Measurements from ENCODE around the gene MRPS26. TPM values are rescaled to one million over a fixed set of nuclear protein-coding genes. Genes with fewer than 3 reads are reported as not detected.

Gene MRPS26
- 91.3 and 98.8 TPM in 2 replicates for total RNA-seq

GRCh38 chr20:3045816-3046676, at the start of gene MRPS26:
MRPS26 (plus strand) TSS chr20:3046052; CDS start chr20:3046069, 17 bp downstream.

GRCh38 chr20:3043322-3043721, 2.5 kb upstream of the MRPS26 start, which contains the start of gene GNRH2:
GNRH2 (plus strand) TSS chr20:3043622; CDS start chr20:3044415, 793 bp downstream.

GRCh38 chr20:3071610-3072529, 26.0 kb downstream of the MRPS26 start, which contains the start of gene OXT:
OXT (plus strand) TSS chr20:3071620; CDS start chr20:3071656, 36 bp downstream.

DNA sequence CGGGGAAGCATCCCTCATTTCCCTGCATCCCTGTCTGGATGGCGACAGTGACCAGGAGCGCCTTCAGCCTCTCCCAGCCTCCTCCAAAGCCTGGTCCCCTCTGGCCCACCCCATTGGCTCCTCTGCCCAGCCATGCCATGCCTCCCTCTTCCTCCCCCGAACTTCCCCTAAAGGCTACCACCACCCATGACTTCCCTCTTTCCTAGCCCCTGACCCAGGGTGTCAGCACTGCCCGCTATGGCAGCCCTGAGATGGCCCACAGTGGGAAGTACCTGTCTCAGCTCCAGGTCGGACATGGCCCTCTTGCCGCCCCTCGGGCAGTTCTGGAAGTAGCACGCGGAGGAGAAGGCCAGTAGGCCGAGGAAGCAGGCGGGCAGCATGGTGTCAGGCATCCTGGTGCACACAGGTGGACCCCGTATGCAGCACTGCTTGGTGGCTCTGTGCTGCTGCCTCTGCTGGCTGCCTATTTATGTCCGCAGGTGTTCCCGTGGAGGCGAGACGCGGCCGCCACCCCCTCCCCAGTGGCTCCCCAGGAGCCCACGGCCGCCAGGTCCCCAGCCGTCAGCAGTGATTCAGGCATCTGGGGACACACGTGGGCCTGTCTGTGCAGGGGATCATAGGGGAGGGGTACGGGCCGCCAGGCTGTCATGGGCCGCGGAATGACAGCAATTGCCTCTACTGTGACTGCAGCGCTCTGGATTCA, 38.6 kb downstream of the MRPS26 start, which contains the start of gene AVP:
Gene AVP (minus strand): TSS at position 442 of the 703 bp plus-strand sequence. CDS start 50 bp downstream, at position 392.

Other genes starting within 250 kb of the MRPS26 start
- gene CPXM1, start 245.4 kb upstream of the MRPS26 start, total RNA-seq: not detected in 2 replicates
- not detected in 2 replicates for gene C20orf141, start 231.1 kb upstream of the MRPS26 start, total RNA-seq
- gene TMEM239, start 229.7 kb upstream of the MRPS26 start, total RNA-seq: not detected in 2 replicates
- gene PCED1A, start 205.4 kb upstream of the MRPS26 start, total RNA-seq: 7.7 and 10.4 TPM in 2 replicates
- 17.8 and 26.0 TPM in 2 replicates for gene VPS16, start 205.3 kb upstream of the MRPS26 start, total RNA-seq
- gene PTPRA, start 172.6 kb upstream of the MRPS26 start, total RNA-seq: 22.7 and 32.4 TPM in 2 replicates
- gene GNRH2, start 2.4 kb upstream of the MRPS26 start, total RNA-seq: not detected in 2 replicates
- not detected in 2 replicates for gene OXT, start 25.6 kb downstream of the MRPS26 start, total RNA-seq
- not detected in 2 replicates for gene AVP, start 38.7 kb downstream of the MRPS26 start, total RNA-seq
- 14.7 and 17.6 TPM in 2 replicates for gene FASTKD5, start 113.8 kb downstream of the MRPS26 start, total RNA-seq
- gene UBOX5, start 113.8 kb downstream of the MRPS26 start, total RNA-seq: 2.8 and 4.7 TPM in 2 replicates
- gene LZTS3, start 127.5 kb downstream of the MRPS26 start, total RNA-seq: 4.3 and 4.8 TPM in 2 replicates
- gene DDRGK1, start 158.6 kb downstream of the MRPS26 start, total RNA-seq: 75.0 and 92.5 TPM in 2 replicates
- gene ITPA, start 163.4 kb downstream of the MRPS26 start, total RNA-seq: 43.9 and 59.7 TPM in 2 replicates
- 7.9 and 13.0 TPM in 2 replicates for gene SLC4A11, start 193.1 kb downstream of the MRPS26 start, total RNA-seq